Stimulated activated CD4-positive, alpha-beta T cell treated with anti-CD3 and anti-CD28 coated beads, Interleukin-1b, Interleukin-23, amount 100 ng/mL, for 4 hours (primary cell): Measurements from ENCODE around the gene ADGRD2.

Experiments
- DNase-seq, 2 donors: peaks; one replicate each; pipeline ENCODE4 v3.0.0-alpha.2; 2020; ENCODE audit warnings: low read depth in 2 of 2

Gene ADGRD2

GRCh38 chr9:124479947-124480620 is 29.8 kb downstream of the ADGRD2 start:
- DNase-seq: no peak

- DNase-seq: no peak
Measured at GRCh38 chr9:124480621-124480981, 30.4 kb downstream of the ADGRD2 start.

- DNase-seq: no peak
Measured at GRCh38 chr9:124481115-124481514, 30.9 kb downstream of the ADGRD2 start.

- no peak for DNase-seq
Measured at GRCh38 chr9:124482431-124483031, 32.3 kb downstream of the ADGRD2 start.

- no peak for DNase-seq
Measured at GRCh38 chr9:124483481-124483880, 33.2 kb downstream of the ADGRD2 start.

GRCh38 chr9:124485201-124485600 is 35.0 kb downstream of the ADGRD2 start:
- DNase-seq: no peak

- no peak for DNase-seq
Measured at GRCh38 chr9:124485936-124486335, 35.7 kb downstream of the ADGRD2 start.

- no peak for DNase-seq
Measured at GRCh38 chr9:124486778-124487259, 36.6 kb downstream of the ADGRD2 start.

- no peak for DNase-seq
Measured at GRCh38 chr9:124487260-124488182, 37.3 kb downstream of the ADGRD2 start.

GRCh38 chr9:124488641-124489210 is 38.5 kb downstream of the ADGRD2 start:
- no peak for DNase-seq

GRCh38 chr9:124489222-124489621 is 39.0 kb downstream of the ADGRD2 start:
- no peak for DNase-seq

GRCh38 chr9:124490004-124490403 is 39.8 kb downstream of the ADGRD2 start:
- no peak for DNase-seq

- no peak for DNase-seq
Measured at GRCh38 chr9:124491049-124491975, 41.1 kb downstream of the ADGRD2 start.

- no peak for DNase-seq
Measured at GRCh38 chr9:124492818-124493217, 42.6 kb downstream of the ADGRD2 start.

- DNase-seq: no peak
Measured at GRCh38 chr9:124493218-124493617, 43.0 kb downstream of the ADGRD2 start.

- DNase-seq: no peak
Measured at GRCh38 chr9:124493794-124494479, 43.7 kb downstream of the ADGRD2 start.

- no peak for DNase-seq
Measured at GRCh38 chr9:124495126-124496074, 45.1 kb downstream of the ADGRD2 start.

GRCh38 chr9:124496075-124496449 is 45.8 kb downstream of the ADGRD2 start:
- DNase-seq: no peak

- no peak for DNase-seq
Measured at GRCh38 chr9:124496463-124496862, 46.2 kb downstream of the ADGRD2 start.
